ENCODE measurements around the gene SIPA1L2. TPM values are rescaled to one million over a fixed set of nuclear protein-coding genes. Genes with fewer than 3 reads are reported as not detected.

Gene SIPA1L2
- total RNA-seq, 1 donor from 2014 or later: 2.3 TPM

- H3K27ac Mint-ChIP-seq: no peak overlapping the region
- intact Hi-C loops (cut with micrococcal nuclease): loop anchor here (5.0 kb wide), 1 partner anchor 617 kb away; no protein-coding TSS in a partner anchor
- no peaks in the 10 kb centered on the region for H3K27me3 Mint-ChIP-seq (ENCODE audit: insufficient read depth)
- no peak for DNase-seq (ENCODE audit: low spot score)
- H3K4me3 Mint-ChIP-seq: no peak overlapping the region
- H3K9me3 Mint-ChIP-seq: peaks cover 16% of the 10 kb centered on the region
- peaks cover 12% of the 10 kb centered on the region for H3K36me3 Mint-ChIP-seq (ENCODE audit: low read depth)
- H3K4me1 Mint-ChIP-seq (ENCODE audit: low read depth): peaks cover 47% of the 10 kb centered on the region
These were observed 40.7 kb downstream of the SIPA1L2 start for GRCh38 chr1:232589111-232589811.

GRCh38 chr1:232587141-232588008 lies 42.6 kb downstream of the SIPA1L2 start:
- Mint-ChIP-seq H3K36me3 (ENCODE audit: low read depth) (peaks cover 16% of the 10 kb centered on the region), H3K27ac (no peak overlapping the region), H3K9me3 (peaks cover 23% of the 10 kb centered on the region), H3K27me3 (ENCODE audit: insufficient read depth) (peaks cover 2% of the 10 kb centered on the region), H3K4me1 (ENCODE audit: low read depth) (peaks cover 41% of the 10 kb centered on the region), H3K4me3 (no peak overlapping the region)
- intact Hi-C loops (cut with micrococcal nuclease): loop anchor here (1.0 to 5.0 kb wide), 3 partner anchors 8 to 615 kb away; no protein-coding TSS in a partner anchor
- no peak for DNase-seq (ENCODE audit: low spot score)

- intact Hi-C loops (cut with micrococcal nuclease): loop anchor here (1.0 to 5.0 kb wide), 3 partner anchors 7 to 614 kb away; no protein-coding TSS in a partner anchor
- Mint-ChIP-seq H3K9me3 (peaks cover 23% of the 10 kb centered on the region), H3K27me3 (ENCODE audit: insufficient read depth) (peaks cover 2% of the 10 kb centered on the region), H3K4me3 (no peak overlapping the region), H3K36me3 (ENCODE audit: low read depth) (peaks cover 19% of the 10 kb centered on the region), H3K4me1 (ENCODE audit: low read depth) (peaks cover 43% of the 10 kb centered on the region), H3K27ac (no peak overlapping the region)
- no peak for DNase-seq (ENCODE audit: low spot score)
These were observed 43.3 kb downstream of the SIPA1L2 start for GRCh38 chr1:232586679-232587078.

- Mint-ChIP-seq H3K9me3 (peaks cover 27% of the 10 kb centered on the region), H3K27me3 (ENCODE audit: insufficient read depth) (peaks cover 2% of the 10 kb centered on the region), H3K4me1 (ENCODE audit: low read depth) (peaks cover 42% of the 10 kb centered on the region), H3K4me3 (no peak overlapping the region), H3K27ac (no peak overlapping the region), H3K36me3 (ENCODE audit: low read depth) (peaks cover 23% of the 10 kb centered on the region)
- intact Hi-C loops (cut with micrococcal nuclease): loop anchor here (5.0 kb wide), 1 partner anchor 613 kb away; no protein-coding TSS in a partner anchor
- no peak for DNase-seq (ENCODE audit: low spot score)
These were observed 44.4 kb downstream of the SIPA1L2 start for GRCh38 chr1:232585486-232585885.

- no peak overlapping the region for H3K27ac Mint-ChIP-seq
- DNase-seq (ENCODE audit: low spot score): no peak
- intact Hi-C loops (cut with micrococcal nuclease): loop anchor here (2.0 kb wide), 1 partner anchor 369 kb away; the partner anchor contains the start of gene NTPCR
These were observed 48.0 kb downstream of the SIPA1L2 start for GRCh38 chr1:232581932-232582331.

More at GRCh38 chr1:232581932-232582331, 48.0 kb downstream of the SIPA1L2 start:
- Mint-ChIP-seq H3K27me3 (ENCODE audit: insufficient read depth) (peaks cover 2% of the 10 kb centered on the region), H3K9me3 (peaks cover 11% of the 10 kb centered on the region), H3K4me1 (ENCODE audit: low read depth) (peaks cover 48% of the 10 kb centered on the region), H3K4me3 (no peak overlapping the region), H3K36me3 (ENCODE audit: low read depth) (peaks cover 12% of the 10 kb centered on the region)

Other genes with a start within 250 kb of the SIPA1L2 start
- 3.3 and 3.4 TPM in 2 replicates for gene MAP10, start 175.3 kb upstream of the SIPA1L2 start, total RNA-seq